T-helper 1 cell (primary cell): ENCODE results near the gene PPP1CC.
"Not testable (repeated sequence)": the region's sequence is repeated elsewhere in the genome, so short reads cannot be mapped to it uniquely, and the experiment has no call there.

ENCODE experiments used
- DNase-seq, 5 donors: peaks; one replicate each; pipeline ENCODE4 v3.0.0-alpha.2; 2012 to 2020

PPP1CC gene

GRCh38 chr12:110750784-110751461 is 8.2 kb upstream of the PPP1CC start:
- no peak for DNase-seq

- DNase-seq, result no peak
These were observed 3.9 kb upstream of the PPP1CC start for GRCh38 chr12:110746550-110746949.

- DNase-seq, result no peak
These were observed 3.0 kb upstream of the PPP1CC start for GRCh38 chr12:110745542-110746284.

DNA sequence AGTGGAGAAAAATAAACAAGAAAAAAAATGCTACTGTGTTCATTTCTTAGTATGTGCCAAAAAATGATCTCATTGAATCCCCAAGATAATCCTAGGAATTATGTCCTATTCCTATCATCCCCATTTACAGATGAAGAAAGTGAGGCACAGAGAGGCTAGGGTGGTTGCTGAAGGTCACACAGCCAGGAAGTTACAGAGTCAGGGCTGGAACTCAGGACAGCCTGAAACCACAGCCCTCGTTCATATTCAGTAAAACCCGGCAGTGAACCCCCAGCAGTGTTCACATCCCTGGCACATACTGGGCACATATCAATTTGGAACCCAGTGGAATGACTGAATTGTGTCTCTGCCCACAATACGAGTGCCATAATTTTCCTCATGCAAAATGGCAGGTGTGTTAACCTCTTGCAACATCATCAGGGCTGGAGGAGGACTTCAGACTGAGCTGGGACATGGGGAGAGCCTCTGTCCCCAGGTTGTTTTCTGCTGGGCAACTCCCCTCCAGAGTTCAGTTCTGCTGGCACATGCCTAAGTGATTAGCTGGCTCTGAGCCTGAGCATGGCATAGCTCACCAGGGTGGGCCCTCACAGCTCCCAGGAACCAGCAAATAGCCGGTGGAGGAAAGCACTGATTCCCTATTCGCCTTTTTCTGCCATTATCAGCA is 2.0 kb upstream of the PPP1CC start:
- DNase-seq, result no peak

DNA sequence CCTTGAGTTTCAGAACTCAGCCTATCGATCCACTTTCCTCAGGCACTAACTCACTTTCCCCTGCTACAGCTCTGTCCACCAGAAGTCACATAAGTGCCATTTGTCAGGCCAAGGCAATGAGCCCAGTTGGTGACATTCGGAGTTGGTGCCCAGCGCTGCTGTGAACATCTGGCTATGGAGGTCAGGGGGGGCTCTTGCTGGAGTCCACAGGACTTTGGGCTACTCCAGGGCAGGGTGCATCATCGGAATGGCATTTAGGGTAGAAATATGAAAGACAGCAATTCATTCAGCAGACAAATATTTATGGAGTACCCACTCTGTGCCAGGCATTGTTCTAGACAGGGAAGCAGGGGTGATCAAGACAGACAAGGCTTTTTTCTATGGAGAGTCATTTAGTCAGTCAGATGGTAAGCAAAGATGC is 1.5 kb upstream of the PPP1CC start:
- no peak for DNase-seq

- DNase-seq, result no peak
These were observed 941 bp upstream of the PPP1CC start for GRCh38 chr12:110743571-110744093.

- DNase-seq, result no peak
These were observed 484 bp downstream of the PPP1CC start for GRCh38 chr12:110742096-110742717.

- peak in 1 of 5 donors; percentile 48 for DNase-seq
These were observed 1.2 kb downstream of the PPP1CC start for GRCh38 chr12:110741341-110742095.

GRCh38 chr12:110739894-110740293 is 2.8 kb downstream of the PPP1CC start:
- peak in 1 of 5 donors; percentile 63 for DNase-seq

GRCh38 chr12:110739488-110739887 is 3.2 kb downstream of the PPP1CC start:
- DNase-seq, result peak in 1 of 5 donors; percentile 26

DNA sequence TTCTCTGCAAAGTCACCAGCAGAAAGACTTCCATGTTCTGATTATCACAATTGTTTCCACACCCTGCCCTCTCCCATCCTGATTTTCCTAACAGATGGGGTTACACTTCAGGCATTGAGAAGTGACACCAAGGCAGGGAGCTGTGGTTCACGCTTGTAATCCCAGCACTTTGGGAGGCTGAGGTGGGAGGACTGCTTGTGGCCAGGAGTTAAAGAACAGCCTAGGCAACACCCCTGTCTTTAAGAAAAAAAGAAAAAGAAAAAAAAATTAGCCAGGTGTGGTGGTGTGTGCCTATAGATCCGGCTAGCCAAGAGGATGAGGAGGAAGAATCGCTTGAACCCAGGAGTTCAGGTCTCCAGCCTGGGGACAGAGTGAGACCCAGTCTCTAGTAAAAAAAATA is 5.2 kb downstream of the PPP1CC start:
- DNase-seq, result no peak

GRCh38 chr12:110737016-110737415 is 5.7 kb downstream of the PPP1CC start:
- not testable (repeated sequence) for DNase-seq

- no peak for DNase-seq
These were observed 8.8 kb downstream of the PPP1CC start for GRCh38 chr12:110733900-110734299.

DNA sequence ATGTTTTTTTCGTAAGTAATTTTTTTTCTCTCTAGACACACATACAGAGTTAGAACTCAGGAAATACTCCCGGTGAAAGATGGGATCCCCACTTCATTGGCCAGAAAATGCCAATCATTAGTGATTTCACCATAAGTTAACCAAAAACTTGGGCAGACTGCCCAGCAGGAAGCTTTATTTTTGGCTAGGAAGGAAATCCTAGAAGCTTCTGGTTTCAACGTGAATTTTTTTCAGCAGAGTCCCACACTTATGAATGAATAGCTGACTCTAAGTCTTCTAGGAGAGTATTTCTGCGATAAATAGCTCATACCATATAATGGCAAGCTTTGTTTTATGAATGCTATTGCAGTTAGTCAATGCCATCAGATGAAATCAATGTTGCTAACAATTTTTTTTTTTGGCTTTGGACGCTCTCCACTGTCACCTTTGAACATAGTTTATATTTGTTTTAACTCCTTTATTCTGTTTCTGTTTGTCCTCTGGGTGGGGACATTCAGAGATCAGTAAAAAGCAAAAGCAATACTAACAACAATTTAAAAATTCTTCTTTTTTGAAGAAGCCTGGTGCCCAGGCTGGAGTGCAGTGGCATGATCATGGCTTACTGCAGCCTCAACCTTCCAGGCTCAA is 9.5 kb downstream of the PPP1CC start:
- DNase-seq, result no peak

DNA sequence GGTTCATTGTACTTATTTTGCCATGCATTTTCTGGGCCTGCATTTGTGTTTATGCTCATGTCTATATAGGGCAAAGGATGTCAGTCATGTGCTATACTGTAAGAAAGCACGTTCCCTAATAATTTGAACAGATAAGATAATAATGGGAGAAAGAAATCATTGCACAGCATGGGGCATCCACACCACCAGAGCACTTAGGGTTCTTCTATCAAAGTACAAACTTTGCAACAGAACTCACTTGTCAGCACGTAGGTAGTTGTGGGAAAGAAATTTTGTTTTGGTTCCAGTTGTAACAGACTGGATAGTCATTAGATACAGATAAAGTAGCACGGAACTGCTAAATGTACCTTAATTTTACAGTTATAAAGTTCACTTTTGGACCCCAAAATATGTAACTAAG is 10.1 kb downstream of the PPP1CC start:
- no peak for DNase-seq

DNA sequence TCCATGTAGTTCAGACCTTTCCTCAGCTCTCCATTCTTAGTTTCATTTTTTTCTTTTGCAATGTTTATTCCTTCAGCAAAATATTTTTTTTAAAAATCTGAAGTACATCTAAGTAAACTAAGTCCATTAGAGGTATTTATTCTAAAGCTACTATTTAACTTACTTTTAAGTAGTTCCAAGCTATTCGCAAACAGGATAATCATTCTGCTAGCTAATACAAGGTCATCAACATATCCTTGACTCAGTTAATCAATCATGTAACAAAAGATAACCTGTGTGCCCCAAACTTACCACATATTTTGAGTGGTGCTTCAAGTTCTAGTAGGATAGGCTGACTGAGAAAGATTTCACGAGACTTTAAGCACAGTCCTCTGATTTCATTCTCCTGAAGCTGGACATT is 11.2 kb downstream of the PPP1CC start:
- DNase-seq, result no peak

GRCh38 chr12:110728628-110729027 is 14.1 kb downstream of the PPP1CC start:
- no peak for DNase-seq

- DNase-seq, result no peak
These were observed 15.9 kb downstream of the PPP1CC start for GRCh38 chr12:110726708-110727369.

DNA sequence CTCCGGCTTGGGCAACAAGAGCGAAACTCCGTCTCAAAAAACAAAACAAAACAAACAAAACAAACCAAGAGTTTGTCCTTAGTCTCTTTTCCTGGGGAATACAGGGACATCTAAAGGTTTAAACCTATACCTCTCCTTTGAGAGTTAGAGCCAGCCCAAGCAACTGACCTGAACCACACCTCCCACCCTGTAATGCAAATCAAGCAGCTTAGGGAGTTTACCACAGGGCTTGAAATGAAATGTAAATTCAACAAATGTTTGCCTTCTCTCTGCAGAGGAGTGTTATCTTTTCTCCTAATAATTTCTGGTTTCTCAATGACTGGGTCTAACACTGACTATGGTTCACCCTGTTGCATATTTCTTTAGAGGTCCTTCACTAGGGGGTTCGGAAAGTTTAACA is 16.7 kb downstream of the PPP1CC start:
- DNase-seq, result no peak

GRCh38 chr12:110725267-110725666 is 17.4 kb downstream of the PPP1CC start:
- DNase-seq, result no peak

DNA sequence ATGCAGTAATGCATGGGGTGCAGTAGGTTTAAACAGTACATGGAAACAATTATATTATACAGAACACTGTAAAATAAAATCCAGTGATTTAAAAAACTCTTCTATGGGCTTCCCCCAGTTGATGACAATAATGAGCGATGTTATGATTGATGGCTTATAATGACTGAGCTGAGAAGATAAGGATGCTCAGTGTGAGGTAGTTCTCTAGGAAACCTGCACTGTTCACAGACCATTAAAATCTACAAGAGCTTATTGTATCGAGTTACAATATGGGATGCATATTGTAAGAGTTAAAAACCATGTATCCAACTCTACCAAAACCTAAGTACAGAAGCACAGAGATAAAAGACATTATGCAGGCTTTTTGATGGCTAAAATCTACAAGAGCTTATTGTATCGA is 19.8 kb downstream of the PPP1CC start:
- not testable (repeated sequence) for DNase-seq
